Calu3 (cell line): ENCODE data around the gene PAK1. TPM values are rescaled to one million over a fixed set of nuclear protein-coding genes. Genes with fewer than 3 reads are reported as not detected.

Source experiments
- BruUV-seq: library from RNA; stranded (reverse); fragments of 400-500 nt; replicated peaks from 2 replicates; lab custom pipeline; 2021; lab: Mats Ljungman, UMichigan
- CTCF ChIA-PET: fragments of 300-600 bp; sonication (Branson Sonifier 250); formaldehyde crosslinking; loops from one replicate; lab custom pipeline; 2022; ENCODE audit warnings: antibody characterized with exemption; lab: Charles Lee
- DNase-seq: peaks from one replicate; pipeline ENCODE4 v3.0.0; 2022
- H3K27ac Mint-ChIP-seq: one replicate; pipeline ENCODE4 v1.8.0; 2022; ENCODE audit warnings: mixed read lengths; ENCODE audit not compliant: unreplicated experiment
- H3K27me3 Mint-ChIP-seq: one replicate; pipeline ENCODE4 v1.8.0; 2022; ENCODE audit warnings: mixed read lengths; ENCODE audit not compliant: unreplicated experiment
- H3K36me3 Mint-ChIP-seq: one replicate; pipeline ENCODE4 v1.8.0; 2022; ENCODE audit warnings: mild to moderate bottlenecking, moderate library complexity, mixed read lengths; ENCODE audit not compliant: insufficient read depth, unreplicated experiment
- H3K4me1 Mint-ChIP-seq: one replicate; pipeline ENCODE4 v1.8.0; 2022; ENCODE audit warnings: mild to moderate bottlenecking, low read depth, mixed read lengths; ENCODE audit not compliant: unreplicated experiment
- H3K4me3 Mint-ChIP-seq: one replicate; pipeline ENCODE4 v1.8.0; 2022; ENCODE audit warnings: mild to moderate bottlenecking, low read depth, moderate library complexity, mixed read lengths; ENCODE audit not compliant: unreplicated experiment
- H3K9me3 Mint-ChIP-seq: one replicate; pipeline ENCODE4 v1.8.0; 2022; ENCODE audit warnings: low read depth, mixed read lengths; ENCODE audit not compliant: unreplicated experiment
- CTCF ChIP-seq: fragments of 200-600 bp; IDR thresholded peaks from one replicate; pipeline ENCODE4 v1.8.0; 2022; ENCODE audit warnings: antibody characterized with exemption; ENCODE audit not compliant: unreplicated experiment
- intact Hi-C: fragments of 100-400 bp; cut with micrococcal nuclease; formaldehyde crosslinking; loops from one replicate; pipeline ENCODE4 v1.10.0; 2022; ENCODE audit not compliant: unreplicated experiment
- total RNA-seq: library from RNA; stranded (reverse); gene quantifications from 2 replicates; pipeline ENCODE4 v1.2.3, GENCODE V29; 2022

The PAK1 gene
- total RNA-seq, 1 experiment from 2014 or later = 58.5 TPM

GRCh38 chr11:77374108-77374507 is 99.8 kb downstream of the PAK1 start:
- Mint-ChIP-seq H3K9me3 (no peaks in the 10 kb centered on the region), H3K27ac (no peak overlapping the region), H3K36me3 (no peaks in the 10 kb centered on the region), H3K4me3 (no peak overlapping the region), H3K27me3 (no peaks in the 10 kb centered on the region), H3K4me1 (peaks cover 5% of the 10 kb centered on the region)
- CTCF ChIA-PET = interaction anchor here (1.4 kb wide), 1 partner anchor 98 kb away, joined by 3 read pairs; no protein-coding TSS in a partner anchor
- BruUV-seq = no TSS peak
- intact Hi-C loops = loop anchor here (5.0 kb wide), 1 partner anchor 177 kb away; no protein-coding TSS in a partner anchor
- no peak for DNase-seq
- no peak for TF ChIP-seq CTCF

GRCh38 chr11:77372726-77373125 is 101.2 kb downstream of the PAK1 start:
- H3K27me3 Mint-ChIP-seq = no peaks in the 10 kb centered on the region
- no peak overlapping the region for H3K4me3 Mint-ChIP-seq
- TF ChIP-seq CTCF = no peak
- intact Hi-C loops = loop anchor here (5.0 kb wide), 1 partner anchor 175 kb away; no protein-coding TSS in a partner anchor
- no TSS peak for BruUV-seq
- H3K9me3 Mint-ChIP-seq = no peaks in the 10 kb centered on the region
- peaks cover 5% of the 10 kb centered on the region for H3K4me1 Mint-ChIP-seq
- no peaks in the 10 kb centered on the region for H3K36me3 Mint-ChIP-seq
- no peak overlapping the region for H3K27ac Mint-ChIP-seq
- CTCF ChIA-PET = interaction anchor here (0.6 to 1.4 kb wide), 2 partner anchors 99 to 152 kb away, joined by 3 to 4 read pairs; no protein-coding TSS in a partner anchor
- no peak for DNase-seq

- intact Hi-C loops = loop anchor here (5.0 kb wide), 1 partner anchor 174 kb away; no protein-coding TSS in a partner anchor
- TF ChIP-seq CTCF = no peak
- Mint-ChIP-seq H3K4me1 (peaks cover 5% of the 10 kb centered on the region), H3K9me3 (no peaks in the 10 kb centered on the region), H3K27me3 (no peaks in the 10 kb centered on the region), H3K27ac (no peak overlapping the region), H3K36me3 (no peaks in the 10 kb centered on the region), H3K4me3 (no peak overlapping the region)
- no TSS peak for BruUV-seq
- CTCF ChIA-PET = no interaction called here
- DNase-seq = no peak
These were observed 102.2 kb downstream of the PAK1 start for GRCh38 chr11:77371646-77372045.

GRCh38 chr11:77370217-77370616 is 103.7 kb downstream of the PAK1 start:
- intact Hi-C loops = loop anchor here (5.0 kb wide), 1 partner anchor 173 kb away; no protein-coding TSS in a partner anchor
- no peak for TF ChIP-seq CTCF
- CTCF ChIA-PET = no interaction called here
- peaks cover 5% of the 10 kb centered on the region for H3K4me1 Mint-ChIP-seq
- DNase-seq = no peak
- H3K9me3 Mint-ChIP-seq = peaks cover 4% of the 10 kb centered on the region
- no peaks in the 10 kb centered on the region for H3K27me3 Mint-ChIP-seq
- no TSS peak for BruUV-seq
- no peak overlapping the region for H3K4me3 Mint-ChIP-seq
- H3K27ac Mint-ChIP-seq = no peak overlapping the region
- H3K36me3 Mint-ChIP-seq = no peaks in the 10 kb centered on the region
